NCI-H1092 treated with DMSO at 0.1 percent for 48 hours (cell line): ENCODE results near the gene MICAL3.

Source experiments
- DNase-seq: peaks from one replicate; lab custom pipeline; 2025; lab: John Stamatoyannopoulos, UW

Gene MICAL3

DNA sequence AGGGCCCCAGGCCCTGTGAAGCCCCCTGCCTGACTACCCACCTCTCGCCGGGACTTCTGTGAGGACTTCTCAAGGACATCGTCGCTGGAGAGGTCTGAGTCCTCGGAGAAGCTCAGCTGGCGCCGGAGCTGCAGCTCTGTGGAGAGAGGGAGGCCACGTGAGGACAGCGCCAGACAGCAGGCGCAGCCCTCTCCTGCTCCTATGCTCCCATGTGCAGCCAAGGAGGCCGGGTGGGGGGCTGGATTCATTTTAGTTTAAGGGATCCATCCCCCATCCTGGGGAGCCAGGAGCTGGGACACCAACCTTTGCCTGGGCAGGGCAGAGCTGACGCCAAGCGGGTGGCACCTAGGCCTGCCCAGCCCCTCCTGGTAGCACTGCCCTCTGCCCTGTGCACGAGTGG, 207.7 kb downstream of the MICAL3 start:
- DNase-seq = no peak

DNA sequence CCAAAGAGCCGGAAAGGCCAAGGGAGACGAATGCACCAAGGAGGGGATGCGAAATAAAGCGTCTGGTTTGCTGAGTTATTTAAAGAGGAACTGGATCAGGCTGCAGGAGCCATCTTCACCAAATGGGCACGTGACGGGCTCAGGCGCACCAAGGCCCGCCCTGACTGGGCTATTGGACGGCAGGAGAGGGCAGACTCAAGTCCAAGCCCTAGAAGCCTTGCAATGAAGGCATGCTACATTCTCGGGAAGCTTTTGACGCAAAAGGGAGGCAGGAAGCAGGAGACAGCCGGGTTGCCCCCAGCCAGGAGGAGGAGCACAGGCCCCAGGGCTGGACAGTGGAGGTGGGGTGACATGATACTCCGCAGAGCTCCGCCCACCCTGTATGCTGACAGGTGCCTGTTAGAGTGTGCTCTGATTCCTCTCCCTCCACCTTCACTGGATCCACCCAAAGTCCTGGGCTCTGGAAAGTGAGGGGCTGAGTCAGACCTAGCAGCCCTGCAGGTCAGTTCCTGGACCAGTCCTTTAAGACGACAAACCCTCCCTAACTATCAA, 208.6 kb downstream of the MICAL3 start:
- DNase-seq = no peak

DNA sequence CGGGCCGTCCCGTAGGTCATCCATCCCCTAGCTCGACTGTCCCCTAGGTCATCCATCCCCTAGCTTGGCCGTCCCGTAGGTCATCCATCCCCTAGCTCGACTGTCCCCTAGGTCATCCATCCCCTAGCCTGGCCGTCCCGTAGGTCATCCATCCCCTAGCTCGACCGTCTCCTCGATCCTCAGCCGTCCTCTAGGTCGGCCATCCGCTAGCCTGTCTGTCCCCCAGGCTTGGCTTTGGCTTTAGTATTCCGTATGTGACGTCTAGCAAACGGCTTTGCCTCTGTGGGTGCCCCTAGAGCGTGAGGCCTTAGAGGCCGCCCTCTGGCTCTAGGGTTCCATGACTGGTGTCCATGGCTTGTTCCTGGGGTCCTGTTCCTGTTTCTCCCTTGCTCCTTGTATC, 209.5 kb downstream of the MICAL3 start:
- no peak for DNase-seq

DNA sequence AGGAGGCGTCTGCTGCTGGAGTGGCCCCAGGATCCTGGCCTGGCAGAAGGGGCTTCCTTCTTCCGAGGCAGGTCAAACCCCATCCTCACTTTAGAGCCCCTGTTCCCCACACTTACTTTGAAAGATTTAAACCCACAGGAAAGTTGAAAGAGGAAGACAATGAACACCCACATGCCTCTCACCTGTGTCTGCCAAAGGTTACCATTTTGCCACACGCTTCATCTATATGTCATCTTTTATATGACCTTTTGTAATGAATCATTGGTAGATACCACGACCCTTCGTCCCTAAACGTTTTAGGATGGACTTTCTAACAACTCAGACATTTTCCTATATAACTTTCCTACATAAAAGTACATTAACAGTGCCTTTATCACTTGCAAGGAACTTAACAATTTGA, 210.3 kb downstream of the MICAL3 start:
- DNase-seq = no peak

DNA sequence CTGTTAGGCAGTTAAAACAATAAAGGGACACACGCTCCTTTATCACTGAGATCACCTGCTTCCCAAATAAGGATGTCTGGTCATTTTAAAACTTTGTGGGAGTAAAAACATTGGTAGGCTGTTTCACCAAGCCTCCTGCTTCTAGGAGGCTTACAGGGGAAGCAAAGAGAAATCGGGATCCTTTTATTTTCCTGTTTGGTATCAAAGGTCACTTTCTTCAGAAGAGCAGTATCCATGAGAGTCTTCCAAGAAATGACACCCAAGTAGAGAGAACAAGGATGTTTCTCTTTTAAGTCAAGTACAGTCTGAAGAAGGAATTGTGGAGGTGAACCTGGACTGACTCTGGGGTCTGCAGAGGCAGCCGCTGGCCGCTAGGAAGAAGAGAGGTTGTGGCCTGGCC, 213.2 kb downstream of the MICAL3 start:
- no peak for DNase-seq

DNA sequence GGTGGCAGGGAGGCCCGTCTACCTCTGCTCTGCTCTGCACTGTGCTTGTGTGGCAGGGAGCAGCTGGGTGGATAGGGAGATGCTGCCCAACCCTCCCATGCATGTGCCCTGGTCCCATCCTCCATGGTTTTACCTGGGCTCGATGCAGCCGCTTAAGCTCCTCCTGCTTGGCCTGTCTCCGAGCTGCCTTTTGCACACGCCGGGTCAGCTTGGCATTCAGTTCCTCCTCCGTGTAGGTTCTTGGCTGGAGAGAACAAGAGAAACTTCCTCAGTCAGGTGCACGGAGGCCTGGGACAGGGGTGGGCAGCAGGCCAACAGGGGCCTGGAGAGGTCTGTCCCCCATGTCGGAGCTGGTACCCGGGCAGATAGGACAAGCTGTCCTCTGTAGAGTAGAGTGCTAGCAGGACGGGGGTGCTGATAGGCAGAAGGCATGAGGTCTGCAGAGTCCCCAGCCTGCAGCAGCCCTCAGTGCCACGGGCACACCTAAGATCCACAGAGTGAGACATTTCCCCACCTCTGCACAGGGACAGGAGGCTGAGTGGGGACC, 213.7 kb downstream of the MICAL3 start:
- no peak for DNase-seq

DNA sequence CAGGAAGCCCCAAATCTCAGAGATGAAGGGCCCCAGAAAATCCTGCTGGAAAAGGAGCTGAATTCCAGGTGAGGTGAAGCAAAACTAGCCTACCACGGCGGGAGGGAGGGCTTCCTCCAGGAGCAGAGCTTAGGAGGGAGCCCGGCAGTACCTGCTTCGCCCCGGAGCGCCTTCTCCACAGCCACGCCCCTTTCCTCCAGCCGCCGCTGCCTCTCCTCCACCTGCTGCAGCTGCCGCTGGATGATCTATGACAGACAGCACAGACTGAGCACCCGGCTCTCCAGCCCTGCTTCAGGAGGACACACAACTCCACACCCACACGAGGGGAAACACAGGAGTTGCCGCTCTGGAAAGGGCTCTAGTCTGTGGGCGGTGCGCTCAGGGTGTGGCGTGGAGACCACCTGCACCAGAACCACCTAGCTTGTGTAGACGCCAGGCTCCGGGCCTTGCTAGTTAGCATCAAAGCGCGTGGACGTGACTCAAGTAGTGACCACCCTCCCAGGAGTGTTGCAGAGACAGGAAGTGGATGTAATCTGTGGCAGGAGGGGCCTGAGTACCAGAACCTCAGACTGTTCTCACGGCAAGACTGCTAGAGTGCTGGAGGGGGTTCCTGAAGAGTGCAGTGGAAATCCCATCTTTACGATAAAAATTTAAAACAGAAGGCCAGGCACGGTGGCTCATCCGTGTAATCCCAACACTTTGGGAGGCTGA, 215.5 kb downstream of the MICAL3 start:
- DNase-seq = no peak

DNA sequence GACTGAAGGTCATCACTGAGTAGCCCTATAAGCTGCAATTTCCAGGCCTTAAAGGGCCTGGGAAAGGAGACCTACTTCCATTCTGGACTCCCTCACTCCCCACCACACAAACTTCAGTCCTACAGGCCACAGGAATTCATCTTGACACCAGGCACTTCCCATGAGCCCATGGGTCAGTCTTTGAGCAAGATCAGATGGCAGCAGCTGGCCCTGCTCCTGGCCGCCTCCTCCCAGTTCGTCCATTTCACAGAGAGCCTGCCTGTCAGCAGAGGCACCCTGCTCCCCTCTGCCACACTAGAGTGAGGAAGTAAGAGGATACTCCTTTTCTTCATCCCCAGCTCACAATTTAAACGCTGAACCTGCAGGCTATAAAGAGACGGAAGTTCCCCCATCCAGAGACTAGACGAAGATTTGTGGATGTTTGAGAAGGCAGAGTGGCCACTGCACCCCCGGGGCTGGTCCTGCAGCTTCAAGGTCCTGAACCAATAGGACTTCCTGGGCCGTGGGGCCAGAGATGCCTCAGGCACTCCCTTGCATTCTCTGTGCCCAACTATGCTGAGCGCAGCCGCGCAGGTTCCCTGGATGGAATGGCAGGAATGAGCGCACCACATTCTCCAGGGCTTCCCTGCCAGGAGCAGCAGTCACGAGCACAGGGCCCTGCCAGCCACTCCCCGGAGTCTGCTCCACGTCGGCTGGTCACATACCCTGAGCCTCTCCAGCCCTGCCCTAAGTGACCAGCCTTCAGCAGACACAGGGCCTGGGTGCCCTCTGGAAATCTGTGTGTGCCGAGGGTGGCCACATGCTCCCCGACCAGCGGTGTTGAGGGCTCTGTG, 216.6 kb downstream of the MICAL3 start:
- no peak for DNase-seq

DNA sequence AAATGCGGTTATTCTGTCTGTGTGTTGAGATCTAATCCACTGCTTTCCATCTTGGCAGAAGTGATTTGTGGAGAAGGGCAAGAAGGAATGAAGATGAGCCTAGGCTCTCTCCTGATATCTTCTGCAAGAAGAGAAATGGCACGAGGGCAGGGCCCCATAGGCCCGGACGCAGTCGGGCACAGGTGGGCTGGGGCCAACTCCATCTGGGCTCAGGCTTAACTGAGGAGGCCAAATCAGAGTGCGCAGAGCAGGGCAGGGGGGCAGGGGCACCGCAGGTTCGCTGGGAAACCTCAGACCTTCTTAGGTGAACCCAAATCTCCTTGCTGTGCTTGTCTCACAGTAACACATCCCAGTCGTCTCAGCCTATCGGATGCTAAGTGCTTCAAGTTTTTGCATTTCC, 217.3 kb downstream of the MICAL3 start:
- no peak for DNase-seq

DNA sequence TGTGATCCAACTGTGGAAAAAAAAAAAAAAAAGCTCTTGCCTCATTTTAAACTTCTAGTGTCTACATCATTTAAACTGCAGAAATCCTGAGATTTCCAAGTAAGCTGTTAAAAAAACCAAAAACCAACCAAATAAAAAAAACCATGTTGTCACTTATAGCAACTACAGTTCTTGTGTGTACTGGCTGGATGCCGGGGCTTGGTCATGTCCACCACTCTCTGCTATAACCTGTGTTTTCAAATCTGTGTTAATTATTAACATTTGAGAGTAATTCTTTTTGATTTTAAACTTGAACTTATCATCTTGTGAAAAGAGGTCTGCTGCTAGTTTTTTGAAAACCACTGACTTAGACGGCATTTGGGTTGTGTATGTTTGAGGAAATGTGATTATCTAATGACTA, 217.9 kb downstream of the MICAL3 start:
- DNase-seq = no peak

DNA sequence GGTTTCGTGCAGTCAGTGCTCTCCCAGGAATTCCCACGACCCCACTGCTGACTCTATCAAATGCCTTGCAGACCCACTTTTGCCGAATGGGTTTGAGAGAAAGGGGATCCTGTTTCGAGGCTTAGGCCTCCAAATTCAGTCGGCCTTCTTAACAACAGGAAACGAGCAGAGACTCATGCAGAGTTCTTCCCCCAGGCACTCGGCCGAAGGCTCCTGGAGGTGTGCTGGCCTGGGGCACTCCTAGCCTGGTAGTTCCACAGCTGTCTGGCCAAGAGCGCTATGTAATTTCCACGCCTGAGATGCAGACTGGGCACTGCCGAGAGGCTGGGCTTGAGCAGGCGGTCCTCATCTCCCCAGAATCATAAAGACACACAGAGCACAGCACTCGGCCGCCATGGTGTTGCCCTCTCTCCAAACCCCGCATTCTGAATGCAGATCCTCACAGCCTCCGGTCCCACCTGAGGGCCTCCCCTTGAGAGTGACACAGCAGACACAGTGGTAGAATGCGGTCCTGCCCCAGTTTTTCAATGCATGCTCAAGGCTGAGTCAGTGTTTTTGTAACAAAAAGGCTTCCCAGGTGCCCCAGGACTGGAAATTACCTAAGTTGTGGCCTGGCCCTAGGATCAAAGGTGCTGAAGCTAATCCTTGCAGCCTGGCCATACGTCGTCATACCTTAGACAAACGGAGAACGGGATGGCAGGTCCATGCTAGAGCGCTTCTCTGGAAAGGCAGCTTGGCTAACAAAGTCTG, 219.9 kb downstream of the MICAL3 start:
- DNase-seq = no peak

DNA sequence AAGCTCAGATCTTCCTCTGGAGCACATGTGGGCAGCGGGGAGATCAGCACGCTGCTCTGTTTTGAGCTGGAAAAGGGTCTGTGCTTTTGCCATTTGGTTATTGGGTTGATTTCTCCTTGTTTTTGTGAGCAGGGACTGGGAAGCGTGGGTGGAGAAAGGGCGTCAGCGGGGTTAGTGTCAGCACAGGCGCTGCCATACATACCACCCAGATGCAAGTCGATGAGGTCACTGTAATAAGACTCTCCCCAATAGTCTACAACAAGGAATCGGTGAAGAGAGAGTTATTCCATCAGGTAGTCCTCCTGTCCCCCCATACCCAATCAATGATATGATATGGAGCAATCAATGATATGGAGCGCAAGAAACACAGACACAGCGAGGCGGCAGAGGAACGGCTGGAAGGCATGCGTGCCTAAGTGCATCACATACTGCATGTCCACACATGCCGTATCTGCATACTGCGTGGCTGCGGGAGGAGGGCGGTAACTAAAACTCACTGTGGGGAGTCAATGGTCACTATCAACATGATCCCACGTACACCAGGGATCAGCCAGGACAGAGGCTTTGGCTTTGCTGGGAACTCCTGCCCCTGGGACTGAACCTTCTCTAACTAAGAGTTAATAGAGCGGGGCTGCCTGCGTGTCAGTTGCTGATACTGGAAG, 220.6 kb downstream of the MICAL3 start:
- no peak for DNase-seq

DNA sequence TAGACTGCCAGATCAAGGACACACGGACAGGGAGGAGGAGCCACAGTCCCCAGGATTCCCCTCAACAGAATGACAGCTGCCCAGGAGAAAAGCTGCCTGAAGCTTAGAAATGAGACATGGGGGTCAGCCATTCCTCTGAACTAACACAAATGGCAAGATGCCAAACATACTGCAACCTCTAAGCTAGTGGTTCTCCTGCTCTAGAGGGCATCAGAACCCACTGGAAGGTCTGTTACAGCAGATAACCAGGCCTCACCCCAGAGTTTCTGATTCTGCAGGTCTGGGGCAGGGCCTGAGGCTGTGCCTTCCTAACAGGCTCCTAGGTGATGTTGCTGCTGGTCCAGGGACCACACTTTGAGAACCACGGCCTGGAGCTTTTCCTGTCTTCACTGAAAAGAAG, 221.5 kb downstream of the MICAL3 start:
- no peak for DNase-seq

DNA sequence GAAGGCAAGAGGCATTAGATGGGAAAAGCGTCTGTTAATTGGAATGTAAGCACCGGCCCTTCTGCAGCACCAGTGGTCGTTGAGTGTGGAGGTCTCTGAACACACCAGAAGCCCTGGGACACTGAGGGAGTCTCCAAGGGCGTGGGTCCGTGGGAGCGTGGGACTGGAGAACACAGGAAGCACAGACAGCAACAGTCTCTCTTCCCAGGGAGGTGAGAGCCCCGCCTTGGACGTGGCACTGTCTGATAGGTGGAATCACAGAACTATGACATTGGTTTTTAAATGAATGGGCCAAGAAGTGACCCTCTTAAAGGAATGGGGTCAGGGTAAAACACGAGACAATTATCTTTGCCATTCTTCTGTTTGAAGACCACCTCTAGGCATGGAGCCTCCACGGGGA, 221.9 kb downstream of the MICAL3 start:
- DNase-seq = no peak

DNA sequence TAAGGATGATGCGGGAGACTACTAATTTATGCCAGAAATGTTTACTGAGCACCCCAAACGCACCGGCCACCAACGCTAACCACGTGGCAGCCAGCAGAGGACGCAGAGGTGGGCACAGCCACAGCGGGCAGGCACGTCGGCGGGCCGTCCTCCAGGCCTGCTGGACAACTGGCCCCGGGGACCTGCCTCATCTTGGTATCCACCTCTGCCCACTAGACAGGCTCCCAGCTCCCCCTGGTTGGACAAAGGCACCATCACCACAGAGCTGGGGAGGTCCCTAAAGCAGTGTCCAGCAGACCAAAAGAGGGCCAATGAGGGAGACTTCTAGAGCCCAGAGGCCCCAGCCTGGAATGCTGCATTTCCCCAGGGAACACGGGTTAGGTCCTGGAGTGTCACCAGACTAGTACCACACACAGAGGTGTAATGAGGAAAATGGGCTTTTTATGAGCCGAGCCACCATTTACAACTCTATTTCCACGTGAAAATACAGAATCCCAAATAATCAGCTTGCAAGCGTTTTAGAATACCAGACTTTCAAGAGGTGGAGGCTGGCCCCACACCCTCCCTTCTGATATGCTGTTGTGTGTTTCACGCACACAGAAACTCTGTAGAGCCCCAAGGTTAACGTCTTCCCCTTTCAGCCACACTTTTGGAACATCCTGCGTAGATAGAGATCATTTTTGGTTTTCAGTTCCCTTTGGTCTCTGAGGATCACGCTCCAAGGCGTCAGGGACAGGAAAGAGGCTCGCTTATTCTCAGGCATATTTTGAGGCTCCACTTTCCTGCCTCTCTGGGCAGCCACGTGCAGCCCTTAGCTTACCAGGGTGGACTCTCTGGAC, 226.4 kb downstream of the MICAL3 start:
- DNase-seq = no peak

DNA sequence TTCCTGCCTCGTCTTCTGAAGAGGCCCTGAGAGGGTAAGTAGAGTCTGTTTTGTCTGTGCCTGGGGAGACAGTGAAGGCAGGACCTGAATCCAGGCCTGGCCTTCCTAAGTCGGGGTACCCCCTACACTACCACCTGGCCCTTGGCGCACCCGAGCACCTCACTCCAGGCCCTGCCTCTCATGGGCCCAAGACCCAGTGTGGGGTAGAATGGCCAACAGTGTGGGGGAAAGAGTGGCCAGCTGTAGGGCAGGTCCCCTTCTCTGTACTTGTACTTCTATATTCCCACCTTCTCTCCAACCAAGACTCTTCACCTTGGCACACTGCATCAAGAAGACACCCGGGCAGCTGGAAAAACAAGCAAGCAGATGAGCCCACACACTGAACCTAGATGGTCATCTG, 227.7 kb downstream of the MICAL3 start:
- no peak for DNase-seq

DNA sequence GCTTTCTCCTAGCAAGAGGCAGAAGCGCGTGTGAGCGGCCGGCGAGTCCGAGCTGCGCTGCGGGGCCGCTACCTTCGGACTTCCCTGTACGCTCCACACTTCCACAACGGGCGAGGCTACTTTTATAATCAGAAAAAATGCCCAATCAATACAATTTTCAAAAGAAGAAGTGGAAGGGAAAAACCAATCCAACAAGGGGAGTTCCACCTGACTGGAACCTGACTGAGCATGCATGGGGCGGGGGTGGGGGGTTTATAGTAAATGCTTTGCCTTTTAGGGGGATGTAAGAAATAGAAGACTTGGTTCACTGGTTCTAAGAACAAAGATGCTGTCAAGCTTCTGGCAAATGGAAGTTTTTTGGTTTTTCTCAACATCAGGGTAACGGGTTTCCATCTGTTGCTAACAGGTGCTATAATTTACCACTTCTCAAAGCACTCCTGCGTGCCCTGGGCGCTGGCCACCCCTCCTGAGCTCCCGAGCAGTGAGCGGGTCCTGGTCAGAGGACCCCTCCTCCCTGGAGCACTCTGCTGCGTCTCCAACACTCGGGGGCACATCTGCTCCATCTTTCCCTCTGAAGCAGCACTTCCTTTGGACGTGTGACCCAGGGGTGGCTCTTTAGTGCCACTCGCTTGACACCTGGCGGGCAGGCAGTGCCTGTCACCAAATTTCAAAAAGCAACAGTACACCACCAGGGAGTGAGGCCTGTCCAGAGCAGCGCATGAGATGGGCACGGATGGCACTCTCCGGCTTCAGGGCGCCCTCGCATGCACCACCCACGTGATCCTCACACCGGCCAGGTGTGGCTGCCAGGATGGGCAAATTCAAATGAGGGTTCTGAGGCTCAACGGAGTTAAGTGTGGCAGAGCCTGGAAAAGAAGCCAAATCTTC, 228.5 kb downstream of the MICAL3 start:
- DNase-seq = no peak

DNA sequence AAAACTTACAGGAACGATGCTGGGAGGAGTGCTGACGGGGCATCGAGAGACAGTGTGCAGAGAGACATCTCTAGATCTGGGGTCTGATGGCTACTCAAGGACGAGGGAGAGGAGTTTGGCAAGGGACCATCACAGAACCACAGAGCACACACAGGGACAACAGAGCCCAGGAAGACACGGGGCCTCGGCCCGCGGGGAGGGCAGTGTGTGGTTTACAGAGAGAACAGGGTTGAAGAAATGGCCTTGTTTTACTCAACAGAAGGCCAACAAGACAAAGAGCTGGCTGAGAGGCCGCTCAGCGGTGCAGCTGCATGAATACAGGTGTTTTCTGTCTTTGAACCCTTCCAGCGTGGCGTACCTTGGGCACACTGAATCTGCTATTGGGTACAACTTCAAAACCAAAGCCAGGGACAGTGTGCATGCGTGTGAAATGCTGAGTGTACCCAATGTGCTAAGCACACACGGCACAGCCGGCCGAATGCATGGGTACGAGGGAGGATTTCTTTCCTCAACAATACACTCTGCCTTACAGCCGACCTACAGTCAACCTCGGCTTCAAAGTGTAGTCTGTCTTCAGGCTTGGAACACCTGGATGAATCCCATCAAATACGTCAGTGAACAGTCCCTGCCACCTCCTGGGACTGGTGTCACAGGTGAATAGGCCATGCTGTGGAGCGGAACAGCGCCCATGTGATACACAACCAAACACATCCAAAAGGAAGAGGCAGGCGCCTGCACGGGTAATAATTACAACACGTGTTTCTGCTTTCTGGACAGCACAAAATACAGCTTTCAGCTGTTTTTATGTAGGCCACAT, 229.4 kb downstream of the MICAL3 start:
- no peak for DNase-seq

DNA sequence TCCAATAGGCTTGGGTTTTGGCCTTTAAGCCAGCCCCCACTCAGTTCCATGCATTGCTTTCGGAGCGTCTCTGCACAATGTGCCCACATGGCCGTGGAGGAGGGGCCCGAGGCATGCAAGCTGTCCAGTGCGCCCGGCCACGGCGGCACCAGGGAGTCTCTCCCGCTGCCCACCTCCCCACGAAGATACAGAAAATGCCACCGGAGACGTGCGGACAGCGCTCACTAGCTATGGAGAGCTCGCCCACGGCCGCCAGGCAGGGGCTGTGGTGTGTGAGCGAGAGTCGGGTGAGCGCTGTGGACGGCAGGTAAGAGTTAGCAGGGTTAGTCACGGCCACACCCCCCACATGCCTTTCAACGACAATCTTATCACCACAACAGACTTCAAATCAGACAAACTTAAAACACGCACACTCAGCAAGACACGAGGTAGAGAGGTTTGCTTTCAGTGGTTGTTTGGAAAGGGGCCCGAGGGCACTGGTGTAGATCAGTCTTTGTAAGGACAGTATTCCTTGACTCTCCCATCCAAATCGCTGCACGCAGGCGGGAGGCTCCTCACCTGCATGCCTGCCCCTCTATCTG, 231.4 kb downstream of the MICAL3 start:
- no peak for DNase-seq
